Astrocyte (in vitro differentiated cells and primary cell): ENCODE results near the gene DXO. TPM values are rescaled to one million over a fixed set of nuclear protein-coding genes. Genes with fewer than 3 reads are reported as not detected.
A peak's percentile ranks its signal among the peaks of the same experiment; 100 is the strongest.

Source experiments
- DNase-seq: peaks from one replicate; pipeline ENCODE4 v3.0.0-alpha.2; 2010; ENCODE audit warnings: low read depth
- FAIRE-seq: peaks from 2 replicates; lab custom pipeline; 2011; peaks lifted over from hg19 to GRCh38; lab: Jason Lieb, UNC
- H2AFZ ChIP-seq: 2 replicates; pipeline ENCODE4 v1.6.0; 2012; ENCODE audit warnings: low read depth, low read length, inconsistent platforms
- H3K27ac ChIP-seq: 2 replicates; pipeline ENCODE4 v1.5.1; 2011; ENCODE audit warnings: low read depth, low read length, inconsistent platforms
- H3K27me3 ChIP-seq: 2 replicates; pipeline ENCODE4 v1.6.0; 2011; ENCODE audit warnings: low read length, inconsistent platforms; ENCODE audit not compliant: insufficient read depth
- H3K36me3 ChIP-seq: 2 replicates; pipeline ENCODE4 v1.5.1; 2011; ENCODE audit warnings: low read length, inconsistent platforms; ENCODE audit not compliant: insufficient read depth
- H3K4me1 ChIP-seq: 2 replicates; pipeline ENCODE4 v1.5.1; 2011; ENCODE audit warnings: low read length, inconsistent platforms; ENCODE audit not compliant: insufficient read depth
- H3K4me2 ChIP-seq: 2 replicates; pipeline ENCODE4 v1.6.0; 2012; ENCODE audit warnings: low read length, inconsistent platforms
- H3K4me3 ChIP-seq: 2 replicates; pipeline ENCODE4 v1.5.1; 2011; ENCODE audit warnings: low read depth, mild to moderate bottlenecking, low read length, inconsistent platforms; ENCODE audit not compliant: insufficient read depth
- H3K79me2 ChIP-seq: 2 replicates; pipeline ENCODE4 v1.6.0; 2012; ENCODE audit warnings: mild to moderate bottlenecking, low read length, inconsistent platforms; ENCODE audit not compliant: insufficient read depth
- H3K9ac ChIP-seq: 2 replicates; pipeline ENCODE4 v1.6.0; 2012; ENCODE audit warnings: mild to moderate bottlenecking, low read length, inconsistent platforms
- H3K9me3 ChIP-seq: 2 replicates; pipeline ENCODE4 v1.5.1; 2012; ENCODE audit warnings: low read depth, mild to moderate bottlenecking, low read length, inconsistent platforms; ENCODE audit not compliant: insufficient read depth
- H4K20me1 ChIP-seq: 2 replicates; pipeline ENCODE4 v1.6.0; 2012; ENCODE audit warnings: low read length, inconsistent platforms; ENCODE audit not compliant: insufficient read depth
- H3K27ac Mint-ChIP-seq: one replicate; pipeline ENCODE4 v1.8.0; 2021; ENCODE audit warnings: mild to moderate bottlenecking, mixed read lengths; ENCODE audit not compliant: unreplicated experiment
- H3K27me3 Mint-ChIP-seq: one replicate; pipeline ENCODE4 v1.8.0; 2021; ENCODE audit warnings: low read depth, mixed read lengths; ENCODE audit not compliant: unreplicated experiment
- H3K36me3 Mint-ChIP-seq: one replicate; pipeline ENCODE4 v1.8.0; 2021; ENCODE audit warnings: low read depth, mixed read lengths; ENCODE audit not compliant: unreplicated experiment
- H3K4me1 Mint-ChIP-seq: one replicate; pipeline ENCODE4 v1.8.0; 2021; ENCODE audit warnings: low read depth, mixed read lengths; ENCODE audit not compliant: unreplicated experiment
- H3K4me3 Mint-ChIP-seq: one replicate; pipeline ENCODE4 v1.8.0; 2021; ENCODE audit warnings: mild to moderate bottlenecking, moderate library complexity, mixed read lengths; ENCODE audit not compliant: unreplicated experiment
- H3K9me3 Mint-ChIP-seq: one replicate; pipeline ENCODE4 v1.8.0; 2021; ENCODE audit warnings: mild to moderate bottlenecking, mixed read lengths; ENCODE audit not compliant: unreplicated experiment
- CTCF ChIP-seq: IDR thresholded peaks from 2 replicates; pipeline ENCODE4 v1.5.1; 2011; ENCODE audit warnings: low read depth, mild to moderate bottlenecking, inconsistent platforms, low read length, moderate library complexity; ENCODE audit not compliant: insufficient read depth
- EZH2 ChIP-seq: IDR thresholded peaks from 2 replicates; pipeline ENCODE4 v1.6.1; 2012; ENCODE audit warnings: mild to moderate bottlenecking, low read length, inconsistent platforms; ENCODE audit not compliant: insufficient read depth
- total RNA-seq: library from RNA; stranded (reverse); gene quantifications from 2 replicates; pipeline ENCODE4 v1.2.1, GENCODE V29; 2021

Gene DXO
- total RNA-seq, 1 donor from 2014 or later = 12.6 TPM

GRCh38 chr6:31968791-31969711 is 2.9 kb downstream of the DXO start:
- DNase-seq (no peak), FAIRE-seq (no peak)
- Histone ChIP-seq H3K36me3 (peaks cover 20% of the 10 kb centered on the region), H3K4me2 (peak overlapping the region; percentile 99), H3K4me3 (no peak overlapping the region), H3K9ac (peak overlapping the region; percentile 90), H3K4me1 (peaks cover 35% of the 10 kb centered on the region), H3K79me2 (peaks cover 40% of the 10 kb centered on the region), H3K27me3 (no peaks in the 10 kb centered on the region), H3K9me3 (no peaks in the 10 kb centered on the region), H3K27ac (peak overlapping the region; percentile 14), H4K20me1 (peaks cover 15% of the 10 kb centered on the region), H2AFZ (no peak overlapping the region)
- Mint-ChIP-seq H3K36me3 (peaks cover 17% of the 10 kb centered on the region), H3K9me3 (no peaks in the 10 kb centered on the region), H3K27me3 (no peaks in the 10 kb centered on the region), H3K4me1 (peaks cover 20% of the 10 kb centered on the region), H3K27ac (no peak overlapping the region), H3K4me3 (no peak overlapping the region)
- no peak for TF ChIP-seq CTCF

GRCh38 chr6:31968326-31968725 is 3.6 kb downstream of the DXO start:
- H3K27me3 ChIP-seq = no peaks in the 10 kb centered on the region
- FAIRE-seq (no peak), DNase-seq (no peak)
- no peak overlapping the region for H2AFZ ChIP-seq
- H3K4me1 ChIP-seq = peaks cover 34% of the 10 kb centered on the region
- no peaks in the 10 kb centered on the region for H3K27me3 Mint-ChIP-seq
- no peak overlapping the region for H3K9ac ChIP-seq
- H3K4me1 Mint-ChIP-seq = peaks cover 19% of the 10 kb centered on the region
- no peak overlapping the region for H3K27ac Mint-ChIP-seq
- H3K36me3 Mint-ChIP-seq = peaks cover 18% of the 10 kb centered on the region
- no peak overlapping the region for H3K4me3 Mint-ChIP-seq
- H4K20me1 ChIP-seq = peaks cover 15% of the 10 kb centered on the region
- peaks cover 20% of the 10 kb centered on the region for H3K36me3 ChIP-seq
- H3K79me2 ChIP-seq = peaks cover 32% of the 10 kb centered on the region
- no peak overlapping the region for H3K4me2 ChIP-seq
- TF ChIP-seq CTCF (no peak), EZH2 (no peak)
- no peaks in the 10 kb centered on the region for H3K9me3 Mint-ChIP-seq
- no peak overlapping the region for H3K4me3 ChIP-seq
- H3K9me3 ChIP-seq = no peaks in the 10 kb centered on the region
- no peak overlapping the region for H3K27ac ChIP-seq

GRCh38 chr6:31967926-31968320 is 4.0 kb downstream of the DXO start:
- Mint-ChIP-seq H3K4me3 (no peak overlapping the region), H3K36me3 (peaks cover 21% of the 10 kb centered on the region), H3K4me1 (peaks cover 15% of the 10 kb centered on the region), H3K9me3 (no peaks in the 10 kb centered on the region), H3K27ac (no peak overlapping the region), H3K27me3 (no peaks in the 10 kb centered on the region)
- no peak for DNase-seq
- Histone ChIP-seq H3K9me3 (no peaks in the 10 kb centered on the region), H3K36me3 (peaks cover 20% of the 10 kb centered on the region), H3K4me3 (no peak overlapping the region), H3K79me2 (peaks cover 28% of the 10 kb centered on the region), H3K4me1 (peaks cover 30% of the 10 kb centered on the region), H3K27me3 (no peaks in the 10 kb centered on the region), H3K27ac (no peak overlapping the region), H3K9ac (no peak overlapping the region), H4K20me1 (peaks cover 15% of the 10 kb centered on the region), H3K4me2 (no peak overlapping the region), H2AFZ (no peak overlapping the region)
- no peak for FAIRE-seq
- TF ChIP-seq CTCF = no peak
- TF ChIP-seq EZH2 = no peak
